Measurements from ENCODE around the gene RHOU.

RHOU gene

GRCh38 chr1:228794810-228795209, 59.5 kb downstream of the RHOU start:
- no peaks in the 10 kb centered on the region for H3K27me3 ChIP-seq (ENCODE audit: low read length)
- no peak overlapping the region for H3K27ac ChIP-seq (ENCODE audit: low read depth, low read length)
- no peak overlapping the region for H3K9ac ChIP-seq (ENCODE audit: low read length)
- no peak for TF ChIP-seq CTCF (IDR thresholded peaks at IDR 0.05; ENCODE audit: insufficient read depth, low read length, poor library complexity, severe bottlenecking)
- TF ChIP-seq EZH2phosphoT487 (conservative IDR thresholded peaks at IDR 0.05; ENCODE audit: low read length) = no peak
- H3K9me2 ChIP-seq (replicated peaks; ENCODE audit: insufficient read depth, low read length) = no peaks in the 10 kb centered on the region
- no peak overlapping the region for H2AFZ ChIP-seq (ENCODE audit: low read depth, low read length, severe bottlenecking)
- H4K20me1 ChIP-seq (ENCODE audit: low read depth, low read length) = no peaks in the 10 kb centered on the region
- no peaks in the 10 kb centered on the region for H3F3A ChIP-seq (ENCODE audit: insufficient read depth)
- H3K36me3 ChIP-seq (ENCODE audit: low read length) = no peaks in the 10 kb centered on the region
- no peak overlapping the region for H3K4me2 ChIP-seq (ENCODE audit: low read depth, low read length, poor library complexity, severe bottlenecking)
- H3K79me2 ChIP-seq (ENCODE audit: insufficient read depth, low read length) = no peaks in the 10 kb centered on the region
- H3K9me3 ChIP-seq (ENCODE audit: insufficient read depth, low read length) = no peaks in the 10 kb centered on the region
- no peak overlapping the region for H3K4me3 ChIP-seq (ENCODE audit: insufficient read depth, low read length, poor library complexity, severe bottlenecking)

GRCh38 chr1:228795596-228795995, 60.3 kb downstream of the RHOU start:
- no peaks in the 10 kb centered on the region for H3K36me3 ChIP-seq (ENCODE audit: low read length)
- H3K9ac ChIP-seq (ENCODE audit: low read length) = no peak overlapping the region
- H3K9me2 ChIP-seq (replicated peaks; ENCODE audit: insufficient read depth, low read length) = no peaks in the 10 kb centered on the region
- no peaks in the 10 kb centered on the region for H3K9me3 ChIP-seq (ENCODE audit: insufficient read depth, low read length)
- no peak for TF ChIP-seq CTCF (IDR thresholded peaks at IDR 0.05; ENCODE audit: insufficient read depth, low read length, poor library complexity, severe bottlenecking)
- no peak for TF ChIP-seq EZH2phosphoT487 (conservative IDR thresholded peaks at IDR 0.05; ENCODE audit: low read length)
- H3K27ac ChIP-seq (ENCODE audit: low read depth, low read length) = no peak overlapping the region
- no peak overlapping the region for H2AFZ ChIP-seq (ENCODE audit: low read depth, low read length, severe bottlenecking)
- H3K4me3 ChIP-seq (ENCODE audit: insufficient read depth, low read length, poor library complexity, severe bottlenecking) = no peak overlapping the region
- no peaks in the 10 kb centered on the region for H3F3A ChIP-seq (ENCODE audit: insufficient read depth)
- H3K27me3 ChIP-seq (ENCODE audit: low read length) = no peaks in the 10 kb centered on the region
- no peaks in the 10 kb centered on the region for H4K20me1 ChIP-seq (ENCODE audit: low read depth, low read length)
- no peak overlapping the region for H3K4me2 ChIP-seq (ENCODE audit: low read depth, low read length, poor library complexity, severe bottlenecking)
- H3K79me2 ChIP-seq (ENCODE audit: insufficient read depth, low read length) = no peaks in the 10 kb centered on the region

All from SU-DHL-6 (cell line).